HG03521 (cell line): ENCODE measurements around the gene ATXN7L1.

Experiments used
- ATAC-seq: cut with Tn5 transposase; IDR thresholded peaks from one replicate; pipeline ENCODE4 v1.9.1; 2021; ENCODE audit warnings: mild to moderate bottlenecking, moderate library complexity; ENCODE audit not compliant: unreplicated experiment

Gene ATXN7L1

DNA sequence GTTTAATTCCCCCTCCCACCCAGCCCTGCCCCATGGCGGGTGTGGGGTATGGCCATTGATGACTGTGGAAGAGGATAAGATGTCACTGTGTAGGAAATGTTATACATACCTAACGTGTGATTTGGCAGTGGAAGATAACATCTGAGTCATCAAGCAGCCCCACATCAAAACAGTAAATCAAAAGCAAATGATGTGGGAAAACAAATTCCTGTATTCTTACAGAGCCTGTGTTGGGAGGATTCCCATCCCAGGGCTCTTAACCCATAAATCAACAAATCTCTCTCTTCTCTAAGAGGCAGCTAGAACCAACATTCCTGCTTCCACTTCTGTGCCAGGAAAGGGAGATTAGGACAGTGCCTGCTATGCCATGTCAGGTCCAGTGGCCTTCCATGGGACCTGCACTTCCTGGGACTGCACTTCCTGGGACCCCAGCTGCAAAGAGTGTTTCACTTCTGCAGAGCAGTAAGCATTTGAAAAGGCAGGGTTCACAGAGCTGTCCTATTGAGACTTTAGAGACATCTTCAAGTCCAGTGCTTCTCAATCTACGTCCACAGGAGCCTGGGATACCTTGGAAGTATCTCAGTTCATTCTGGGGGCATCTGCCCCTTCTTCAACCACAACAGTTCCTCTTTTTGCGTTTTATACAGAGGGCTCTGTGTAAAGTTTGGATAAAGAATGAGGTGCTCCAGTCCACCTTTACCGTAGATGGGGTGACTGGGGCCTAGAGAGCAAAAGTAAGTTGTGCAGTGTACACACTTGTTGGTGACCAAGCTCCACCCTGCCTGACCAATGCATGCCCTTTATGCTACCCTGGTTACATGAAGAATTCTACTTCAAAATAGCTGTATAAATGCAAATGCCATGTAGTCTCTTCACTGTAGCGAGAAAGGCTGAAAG, 45.7 kb downstream of the ATXN7L1 start:
- ATAC-seq: no peak

DNA sequence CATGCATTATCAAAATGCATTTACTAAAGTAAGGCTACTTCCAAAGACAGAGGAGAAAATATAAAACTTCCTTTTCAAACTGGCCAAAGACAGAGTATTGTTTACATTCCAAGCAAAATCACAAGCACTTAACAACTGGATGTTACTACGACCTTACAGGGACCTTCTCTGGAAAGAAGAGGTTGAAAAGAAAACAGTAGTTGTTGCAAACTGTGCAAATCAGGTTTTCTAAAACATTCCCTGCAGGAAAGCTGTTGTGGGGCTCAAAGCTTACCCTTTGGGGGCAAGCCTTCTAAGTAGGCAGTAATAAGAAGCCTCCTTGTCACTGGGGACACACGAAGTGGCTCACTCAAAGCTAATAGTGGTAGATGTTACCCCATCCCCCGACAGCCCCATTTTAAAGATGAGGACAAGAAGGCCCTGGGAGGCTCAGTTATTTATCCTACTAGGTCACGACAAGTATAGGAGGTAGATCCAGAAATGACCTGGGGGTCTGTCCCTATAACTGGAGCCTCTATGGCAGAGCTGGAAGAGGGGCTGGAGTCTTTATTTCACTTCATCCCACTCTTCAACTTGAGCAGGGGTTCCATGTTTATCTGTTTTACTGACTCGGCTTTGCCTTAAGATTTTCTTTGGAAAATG, 46.6 kb downstream of the ATXN7L1 start:
- no peak for ATAC-seq

DNA sequence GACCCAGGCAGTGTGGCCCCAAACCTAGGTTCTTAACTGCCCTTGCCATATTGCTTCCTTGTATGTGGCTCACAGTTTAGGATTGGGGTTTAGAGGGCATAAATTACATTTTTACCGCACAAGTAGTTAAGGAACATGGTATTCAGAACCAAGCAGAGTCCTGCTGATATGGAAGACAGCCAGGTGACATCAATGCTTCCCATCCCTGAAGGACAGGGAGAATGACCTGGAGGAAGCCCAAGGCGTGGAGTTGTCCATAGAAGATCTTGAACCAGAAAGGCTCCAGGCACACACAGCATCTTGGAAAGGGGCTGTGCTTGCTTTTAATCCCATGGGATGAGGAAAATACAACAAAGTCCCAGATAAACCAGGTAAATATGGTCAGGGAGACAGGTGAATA, 48.3 kb downstream of the ATXN7L1 start:
- ATAC-seq: no peak

DNA sequence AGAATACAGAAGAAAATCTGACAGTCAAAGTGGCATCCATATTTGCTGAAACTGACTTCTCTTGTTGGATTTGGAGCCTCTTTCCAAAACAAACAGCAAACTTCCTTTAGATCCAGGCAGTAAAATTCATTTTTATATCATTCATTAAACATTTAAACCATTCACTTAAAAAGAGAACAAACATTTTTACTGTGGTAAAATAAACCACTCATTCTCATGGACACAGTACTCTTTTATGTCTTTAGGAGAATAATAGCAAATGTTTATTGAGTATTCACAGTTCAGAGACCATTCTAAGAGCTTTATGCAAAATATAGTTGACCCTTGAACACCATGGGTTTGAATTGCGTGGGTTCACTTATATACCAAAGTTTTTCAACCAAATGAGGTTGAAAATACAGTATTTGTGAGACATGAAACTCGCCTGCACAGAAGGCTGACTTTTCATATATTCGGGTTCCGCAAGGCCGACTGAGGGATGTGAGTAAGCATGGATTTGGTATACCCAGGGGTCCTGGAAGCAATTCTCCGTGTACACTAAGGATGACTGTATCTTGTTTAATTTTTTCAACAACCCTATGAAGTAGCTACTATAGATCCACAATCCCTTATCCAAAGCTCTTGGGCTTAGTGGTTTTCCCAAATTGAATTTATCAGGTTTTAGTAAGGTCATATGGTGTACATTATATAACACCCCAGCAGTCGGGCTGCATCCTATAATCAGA, 49.1 kb downstream of the ATXN7L1 start:
- no peak for ATAC-seq

DNA sequence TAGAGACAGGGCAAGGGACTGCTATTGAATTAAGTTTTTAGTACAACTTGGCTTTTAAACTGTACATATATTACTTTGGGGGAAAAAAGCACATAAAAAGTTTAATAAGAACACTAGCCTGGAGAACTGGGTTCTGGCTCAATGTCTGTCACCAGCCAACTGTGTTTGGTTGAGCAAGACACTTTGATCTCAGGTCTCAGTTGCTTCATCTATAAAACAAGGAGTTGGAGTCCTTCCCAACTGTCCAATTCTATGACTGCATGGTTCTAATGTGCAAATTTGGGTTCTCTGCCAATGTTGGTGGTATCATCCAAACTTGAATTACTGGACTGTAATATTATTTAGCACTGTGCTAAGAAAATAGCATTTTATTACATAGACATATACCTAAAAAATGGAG, 50.3 kb downstream of the ATXN7L1 start:
- no peak for ATAC-seq

DNA sequence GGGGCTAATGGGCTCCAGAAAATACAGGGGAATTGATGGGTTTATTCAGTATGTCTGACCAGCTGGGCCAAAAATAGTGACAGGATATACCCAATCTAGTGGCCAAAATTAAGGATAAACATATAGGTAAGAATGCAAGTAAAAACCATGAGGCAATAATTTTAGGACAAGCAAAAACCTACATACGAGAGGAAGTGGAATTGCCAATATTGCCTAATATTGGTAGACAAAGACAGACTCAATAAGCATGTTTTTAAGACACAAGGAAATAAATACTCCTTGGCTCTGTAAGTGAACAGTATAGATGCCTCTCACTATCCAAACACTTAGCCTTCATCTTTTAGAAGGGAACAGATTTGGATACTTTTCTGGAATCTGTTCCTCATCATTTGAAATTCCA, 51.0 kb downstream of the ATXN7L1 start:
- ATAC-seq: no peak

DNA sequence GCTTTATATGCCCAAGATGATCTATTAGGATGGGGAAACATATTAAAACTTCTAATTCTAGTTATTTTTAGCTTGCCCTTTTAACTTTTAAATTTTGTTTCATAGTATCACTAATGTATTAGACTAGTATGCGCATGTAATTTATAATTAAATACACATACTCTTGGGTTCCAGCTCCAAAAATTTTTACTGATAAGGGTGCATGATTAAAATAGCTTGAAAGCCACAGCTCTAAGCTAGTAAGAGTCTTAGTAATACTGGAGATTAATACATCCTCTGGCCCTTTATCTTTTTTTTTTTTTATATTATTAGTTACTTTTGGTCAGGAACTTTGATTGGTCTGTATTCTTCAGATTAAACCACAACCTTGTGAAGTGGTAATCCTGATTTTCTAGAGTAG, 53.6 kb downstream of the ATXN7L1 start:
- no peak for ATAC-seq

DNA sequence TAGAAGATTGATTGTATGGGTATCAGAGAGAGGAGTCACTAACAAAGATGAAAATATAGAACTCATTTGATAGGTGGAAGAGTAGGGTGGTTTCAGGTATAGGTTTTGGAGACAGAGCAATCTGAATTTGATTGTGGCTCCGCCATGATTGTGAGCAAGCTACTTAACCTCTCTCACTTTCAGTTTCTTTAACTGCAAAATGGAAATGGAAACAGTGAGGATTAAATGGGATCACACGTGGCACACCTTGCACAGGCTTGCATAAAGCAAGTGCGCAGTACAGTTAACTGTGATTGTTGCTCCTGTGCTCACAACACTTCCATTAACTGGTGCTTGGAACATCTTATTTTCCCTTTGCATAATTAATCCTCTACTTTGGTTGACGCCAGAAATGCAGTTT, 54.9 kb downstream of the ATXN7L1 start:
- no peak for ATAC-seq

DNA sequence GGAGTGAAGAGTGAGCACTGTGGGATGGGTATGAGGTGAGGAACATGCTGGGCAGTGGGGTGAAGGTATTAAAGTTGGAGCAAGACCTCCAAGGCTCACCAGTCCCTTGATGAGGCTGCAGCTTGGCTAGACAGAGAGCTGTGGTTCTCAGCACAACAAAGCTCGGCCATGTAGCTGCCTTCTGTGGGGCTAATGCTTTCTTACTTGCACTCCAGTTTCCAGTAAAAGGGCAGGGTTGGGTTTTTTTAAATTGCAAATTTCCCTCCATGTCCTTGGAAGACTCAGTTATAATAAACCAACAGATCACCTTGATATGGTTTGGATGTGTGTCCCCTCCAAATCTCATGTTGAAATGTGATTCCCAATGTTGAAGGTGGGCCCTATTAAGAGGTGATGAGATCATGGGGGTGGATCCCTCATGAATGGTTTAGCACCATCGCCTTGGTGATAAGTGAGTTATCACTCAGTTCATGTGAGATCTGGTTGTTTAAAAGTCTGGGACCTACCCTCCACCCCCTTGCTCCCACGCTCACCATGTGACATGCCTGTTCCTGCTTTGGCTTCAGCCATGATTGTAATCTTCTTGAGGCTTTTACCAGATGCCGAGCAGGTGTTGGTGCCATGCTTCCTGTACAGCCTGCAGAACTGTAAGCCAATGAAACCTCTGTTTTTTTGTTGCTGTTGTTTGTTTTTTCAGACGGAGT, 55.9 kb downstream of the ATXN7L1 start:
- ATAC-seq: no peak

DNA sequence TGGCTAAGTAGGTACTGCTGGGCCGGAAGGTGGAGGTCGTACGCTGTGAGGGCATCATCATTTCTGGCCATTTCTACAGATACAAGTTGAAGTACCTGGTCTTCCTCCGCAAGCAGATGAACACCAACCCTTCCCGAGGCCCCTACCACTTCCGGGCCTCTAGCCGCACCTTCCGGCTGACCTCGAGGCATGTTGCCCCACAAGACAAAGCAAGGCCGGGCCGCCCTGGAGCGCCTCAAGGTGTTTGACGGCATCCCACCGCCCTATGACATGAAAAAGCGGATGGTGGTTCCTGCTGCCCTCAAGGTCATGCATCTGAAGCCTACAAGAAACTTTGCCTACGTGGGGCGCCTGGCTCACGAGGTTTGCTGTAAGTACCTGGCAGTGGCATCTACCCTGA, 56.8 kb downstream of the ATXN7L1 start:
- ATAC-seq: no peak

DNA sequence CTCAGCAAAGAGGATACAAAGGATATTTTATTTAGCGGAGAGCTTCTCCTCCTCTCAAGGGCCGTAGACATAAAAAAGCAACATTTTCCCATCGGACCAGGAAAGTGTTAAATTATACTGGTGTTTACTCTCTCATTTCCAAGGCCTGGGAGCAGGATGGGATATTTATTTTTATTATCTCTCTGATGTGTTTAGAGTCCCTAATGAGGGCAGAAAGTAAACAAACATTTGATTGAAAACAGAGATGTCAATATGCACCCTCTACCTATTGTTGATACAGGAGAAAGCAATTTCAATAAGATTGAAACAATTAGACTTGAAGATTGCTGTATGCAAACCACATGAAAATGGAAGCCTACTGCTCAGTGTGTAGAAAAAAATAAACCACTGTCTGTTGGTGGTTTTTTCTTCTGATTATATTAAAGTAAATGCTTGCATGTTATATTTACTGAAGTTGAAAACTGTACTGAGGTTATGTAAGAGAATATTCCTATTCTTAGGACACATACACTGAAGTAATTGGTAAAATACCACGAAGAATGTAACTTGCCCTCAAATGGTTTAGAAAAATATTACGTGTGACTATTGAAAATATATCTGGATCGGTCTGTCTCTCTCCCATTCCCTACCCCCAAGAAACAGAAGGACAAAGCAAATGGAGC, 59.3 kb downstream of the ATXN7L1 start:
- ATAC-seq: no peak

DNA sequence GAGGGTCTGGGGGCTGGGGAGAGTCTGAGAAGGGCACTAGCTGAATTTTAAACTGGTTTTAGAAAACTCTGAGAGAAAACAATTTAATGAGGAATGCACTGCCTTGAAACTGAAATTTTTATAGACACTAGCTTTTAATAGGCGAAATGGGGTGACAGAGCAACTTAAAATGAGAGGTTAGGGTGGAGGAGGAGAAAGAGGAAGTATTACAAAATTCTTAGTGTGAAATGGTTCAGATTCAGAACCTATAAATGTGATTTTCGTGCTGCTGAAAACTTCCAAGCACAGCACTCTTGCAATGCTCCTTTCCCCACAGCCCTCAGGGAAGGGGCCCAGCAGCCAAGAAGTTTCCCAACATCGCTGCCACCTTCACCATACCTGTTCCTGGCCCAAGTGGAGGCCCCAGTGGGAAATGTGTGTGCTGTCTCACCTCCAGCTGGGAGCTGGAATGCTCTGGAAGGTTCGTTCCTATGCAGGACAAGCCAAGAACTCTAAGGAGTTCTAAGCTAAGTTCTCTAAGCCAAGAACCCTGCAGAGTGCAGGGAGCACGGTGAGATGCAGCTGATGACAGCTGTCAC, 60.0 kb downstream of the ATXN7L1 start:
- no peak for ATAC-seq

DNA sequence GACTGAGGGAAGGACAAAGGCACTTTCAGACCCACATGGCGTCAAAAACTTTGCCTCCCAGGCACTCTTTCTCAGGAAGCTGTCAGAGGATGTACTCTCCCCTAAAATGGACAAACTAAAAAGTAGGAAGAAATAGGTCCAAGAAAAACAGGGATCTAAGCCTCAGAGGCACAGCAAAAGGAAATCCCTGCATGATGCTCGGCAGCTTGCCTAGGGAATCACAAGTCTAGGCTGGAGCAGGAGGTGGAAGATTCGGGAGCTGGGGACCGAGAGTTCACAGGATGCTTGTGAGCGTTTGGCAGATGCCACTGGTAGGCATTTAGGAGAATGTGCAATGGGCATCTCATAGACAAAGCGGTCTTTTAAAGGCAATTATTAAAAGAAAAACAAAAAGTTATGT, 60.8 kb downstream of the ATXN7L1 start:
- ATAC-seq: no peak

DNA sequence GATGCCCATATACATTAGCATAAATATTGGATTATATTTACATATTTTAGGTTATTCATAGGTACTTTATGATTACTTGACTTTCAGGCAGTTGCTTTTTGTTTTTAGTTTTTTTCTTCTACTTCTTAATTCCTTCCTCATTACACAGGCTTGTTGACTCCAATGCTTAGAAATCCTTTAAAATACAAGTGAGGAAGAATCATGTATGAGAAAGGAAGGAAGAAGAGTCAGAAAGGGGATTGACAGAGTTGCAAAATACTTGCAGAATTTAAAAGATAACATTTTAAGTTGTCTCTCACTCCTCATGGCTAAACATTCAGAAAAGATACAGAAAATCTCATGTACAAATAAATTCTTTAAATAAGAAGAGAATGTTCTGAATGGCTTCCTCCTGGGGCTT, 61.9 kb downstream of the ATXN7L1 start:
- no peak for ATAC-seq

DNA sequence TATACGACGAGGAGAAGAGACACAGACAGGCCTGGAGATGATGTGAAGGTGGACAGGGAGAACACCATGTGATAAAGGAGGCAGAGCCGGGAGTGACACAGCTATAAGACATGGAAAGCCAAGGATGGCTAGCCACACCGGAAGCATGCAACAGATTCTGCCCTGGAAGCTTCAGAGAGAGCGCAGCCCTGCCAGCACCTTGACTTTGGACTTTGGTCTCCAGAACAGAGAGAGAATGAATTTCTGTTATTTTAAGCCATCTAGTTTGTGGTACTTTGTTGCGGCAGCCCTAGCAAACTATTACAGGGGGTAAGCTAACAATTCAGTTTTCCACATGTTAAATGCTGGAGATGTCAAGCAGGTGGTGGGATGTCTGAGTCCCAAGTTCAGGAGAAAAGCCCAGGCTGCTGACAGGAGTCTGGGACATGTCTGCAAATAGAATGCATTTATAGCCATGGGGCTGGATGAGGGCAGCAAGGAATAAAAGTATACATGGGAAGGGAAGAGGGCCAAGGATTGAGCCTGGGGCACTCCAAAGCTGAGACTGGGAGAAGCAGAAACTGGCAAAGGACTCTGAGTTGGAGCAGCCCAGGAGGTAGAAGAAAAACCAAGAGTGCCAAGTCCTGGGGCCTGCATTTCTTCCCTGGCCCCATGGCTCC, 65.1 kb downstream of the ATXN7L1 start:
- no peak for ATAC-seq

DNA sequence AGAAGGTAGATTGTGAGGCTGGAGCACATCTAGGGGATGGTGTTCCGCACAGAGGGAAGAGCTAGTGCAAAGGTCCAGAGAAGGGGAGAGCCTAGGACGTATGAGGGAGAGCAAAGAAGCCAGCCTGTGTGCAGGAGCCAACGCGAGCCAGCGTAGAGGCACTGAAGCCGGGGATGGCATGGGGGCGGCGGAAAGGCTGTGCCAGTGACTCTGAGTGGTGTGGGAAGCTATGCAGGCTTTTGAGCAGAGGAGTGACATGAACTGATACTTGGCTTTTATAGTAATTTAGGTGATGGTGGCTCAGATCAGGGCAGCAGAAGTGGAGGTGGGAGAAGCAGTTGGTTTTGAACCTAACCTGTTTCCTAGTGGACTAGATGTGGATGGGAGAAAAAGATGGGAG, 65.8 kb downstream of the ATXN7L1 start:
- no peak for ATAC-seq

DNA sequence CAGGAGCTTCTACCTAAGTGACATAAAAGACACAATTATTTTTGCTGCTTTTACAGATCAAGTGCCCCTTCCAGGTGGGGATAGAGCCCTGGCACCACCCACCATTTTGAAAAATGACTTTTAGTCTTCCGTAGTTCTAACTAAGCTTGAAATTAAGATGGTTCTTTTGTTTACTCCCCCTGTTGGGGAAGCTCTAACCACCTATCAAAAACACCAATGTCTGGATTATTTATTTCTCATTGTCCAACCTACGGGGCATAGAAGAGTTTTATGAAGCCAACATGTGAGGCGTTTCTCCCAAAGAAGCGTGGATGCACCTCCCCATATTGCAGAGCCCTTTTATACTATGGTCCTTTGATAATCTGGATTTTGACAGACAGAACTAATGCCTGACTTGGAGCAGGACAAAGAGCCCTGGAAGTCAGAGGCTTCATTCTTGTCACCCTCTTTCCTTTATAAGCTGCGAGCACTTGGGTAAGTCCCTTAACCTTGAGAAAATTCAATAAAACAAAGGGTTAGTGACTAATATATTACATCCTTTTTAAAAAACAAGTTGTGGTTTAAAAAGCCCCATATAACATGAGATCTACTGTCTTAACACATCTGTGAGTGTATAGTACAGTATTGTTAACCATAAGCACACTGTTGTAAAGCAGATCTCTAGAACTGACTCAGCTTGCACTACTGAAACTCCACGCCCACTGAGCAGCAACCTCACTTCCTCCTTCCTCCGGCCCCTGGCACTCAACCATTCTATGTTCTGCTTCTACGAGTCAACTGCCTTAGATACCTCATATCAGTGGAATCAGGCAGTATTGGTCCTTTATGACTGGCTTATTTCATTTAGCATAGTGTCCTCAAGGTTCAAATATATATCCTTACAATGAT, 67.5 kb downstream of the ATXN7L1 start:
- peak; percentile 96 for ATAC-seq

DNA sequence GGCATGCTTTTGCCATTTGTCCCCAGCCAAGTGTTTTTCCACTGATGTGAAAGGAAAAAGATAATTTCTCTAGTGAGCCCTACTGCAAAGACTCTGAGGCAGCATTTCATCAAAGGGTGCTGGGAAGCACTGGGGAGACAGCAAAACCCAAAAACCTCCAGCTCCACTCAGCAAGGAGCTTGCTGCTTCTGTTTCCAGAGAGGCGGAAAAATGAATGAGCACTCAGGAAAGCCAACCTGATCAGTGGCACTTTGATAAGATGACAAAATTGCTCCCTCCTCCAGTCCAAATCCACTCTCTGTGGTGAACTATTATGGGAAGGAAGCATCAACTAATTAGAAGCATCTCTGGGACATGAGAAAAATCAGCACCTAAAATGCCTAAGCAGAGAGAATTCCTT, 68.2 kb downstream of the ATXN7L1 start:
- ATAC-seq: no peak

DNA sequence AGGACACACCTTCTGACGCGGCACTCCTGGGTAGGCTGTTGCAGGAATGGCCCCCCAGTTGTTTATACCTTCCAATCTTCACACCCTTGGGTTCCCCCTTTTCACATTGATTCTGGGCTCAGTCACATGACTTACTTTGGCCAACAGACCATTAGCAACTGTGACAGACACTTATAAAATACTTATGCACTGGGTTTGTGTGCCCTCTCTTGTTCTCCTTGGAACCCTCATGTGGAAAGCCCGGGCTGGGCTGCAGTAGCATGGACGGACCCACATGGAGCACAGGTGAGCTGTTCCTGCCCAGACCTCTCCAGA, 69.0 kb downstream of the ATXN7L1 start:
- no peak for ATAC-seq
